Adrenal gland (tissue), 12 donors: Measurements from ENCODE around the gene CCL2. TPM values are rescaled to one million over a fixed set of nuclear protein-coding genes. Genes with fewer than 3 reads are reported as not detected.
A peak's percentile ranks its signal among the peaks of the same experiment; 100 is the strongest.

Experiments used
- DNase-seq, 7 donors: peaks; one replicate each; pipeline ENCODE4 v3.0.0-alpha.2; 2019 to 2020
- H3K27ac ChIP-seq, 5 donors: fragments of 200-600 bp; sonication (generic) in 4 of 5; 1 replicate in 3 of 5; 2 replicates in 2 of 5; pipeline versions ENCODE4 v1.5.1 to v1.8.0; 2016 to 2020; ENCODE audit warnings: mild to moderate bottlenecking in 1 of 5
- H3K27me3 ChIP-seq: fragments of 200-600 bp; 2 replicates; pipeline ENCODE4 v1.8.0; 2021
- H3K36me3 ChIP-seq, 2 donors: fragments of 200-600 bp; replicated peaks in 1 of 2; 1 replicate in 1 of 2; 2 replicates in 1 of 2; pipeline versions ENCODE4 v1.5.1 to v1.8.0; 2018 to 2022
- H3K4me1 ChIP-seq, 2 donors: fragments of 200-600 bp; replicated peaks in 1 of 2; 1 replicate in 1 of 2; 2 replicates in 1 of 2; pipeline versions ENCODE4 v1.5.1 to v1.8.0; 2018 to 2021
- H3K4me3 ChIP-seq, 4 donors: fragments of 200-600 bp; sonication (generic) in 3 of 4; one replicate each; pipeline ENCODE4 v1.5.1; 2016 to 2018
- H3K9me3 ChIP-seq, 3 donors: fragments of 200-600 bp; sonication (generic) in 1 of 3; replicated peaks in 1 of 3; 1 replicate in 2 of 3; 2 replicates in 1 of 3; pipeline versions ENCODE4 v1.5.1 to v1.8.0; 2016 to 2021
- POLR2A ChIP-seq, 2 donors: fragments of 450-650 bp; IDR thresholded peaks; one replicate each; pipeline ENCODE4 v1.6.1; 2017; ENCODE audit warnings: antibody characterized with exemption in 2 of 2, mild to moderate bottlenecking in 2 of 2, moderate library complexity in 1 of 2
- WGBS, 4 donors: extraction: QIAGEN DNeasy Blood & Tissue Kit in 2 of 4; methylation state at CpG; one replicate each; pipeline versions ENCODE4 v1.1.5 to v1.1.7; 2013 to 2017; 5-methylcytosine and 5-hydroxymethylcytosine counted together
- intact Hi-C, 2 donors: fragments of 100-400 bp; cut with DNase I; formaldehyde crosslinking; loops; one replicate each; pipeline versions ENCODE4 v1.14.1 to v1.15.0; 2022 to 2023
- polyA plus RNA-seq, 3 donors: library from polyadenylated mRNA; stranded (reverse); fragments of 200-250 nt in 2 of 3; fragments of 350-450 nt in 1 of 3; fragmentation: Illumina TruSeq in 1 of 3; extraction: RNeasy Lipid Tissue Mini Kit (QIAGEN cat#74804) in 1 of 3; gene quantifications; one replicate each; pipeline ENCODE4 v1.2.3, GENCODE V29; 2013 to 2014
- total RNA-seq, 9 donors: library from RNA; depleted of rRNA in 4 of 9; stranded (reverse); fragments of >200 nt in 4 of 9; fragments of 120-200 nt in 1 of 9; fragmentation: NEBNext Ultra II Directional in 1 of 9; extraction: Animal tissue kit (Norgen Biotek cat#: 25700) in 1 of 9; gene quantifications; one replicate each; pipeline versions ENCODE4 v1.1.0 to v1.2.4, GENCODE V29; 2013 to 2023
- TF ChIP-seq, protein P1 (sequence below), 6 experiments: fragments of 450-650 bp in 4 of 6; fragments of 200-600 bp in 2 of 6; sonication (generic) in 1 of 6; IDR thresholded peaks; 1 replicate in 5 of 6; 2 replicates in 1 of 6; pipeline versions ENCODE4 v1.5.1 to v1.8.0; 2016 to 2021; ENCODE audit warnings: antibody characterized with exemption in 6 of 6, mild to moderate bottlenecking in 2 of 6, moderate library complexity in 1 of 6
- donor health status: healthy with polysubstance abuse.
- donor health status: Bipolar disorder and iron deficiency.
- donor health status: DM: yes; HTN: yes; CAD: no.
- donor health status: DM: no; HTN: no; CAD: no.
- donor health status: DM: no; HTN: no; CAD: no.
- donor health status: DM: yes; HTN: yes; CAD: no.

CCL2 gene
- total and polyA plus RNA-seq, 12 donors = 7.7 to 330 (median 76.0) TPM

DNA sequence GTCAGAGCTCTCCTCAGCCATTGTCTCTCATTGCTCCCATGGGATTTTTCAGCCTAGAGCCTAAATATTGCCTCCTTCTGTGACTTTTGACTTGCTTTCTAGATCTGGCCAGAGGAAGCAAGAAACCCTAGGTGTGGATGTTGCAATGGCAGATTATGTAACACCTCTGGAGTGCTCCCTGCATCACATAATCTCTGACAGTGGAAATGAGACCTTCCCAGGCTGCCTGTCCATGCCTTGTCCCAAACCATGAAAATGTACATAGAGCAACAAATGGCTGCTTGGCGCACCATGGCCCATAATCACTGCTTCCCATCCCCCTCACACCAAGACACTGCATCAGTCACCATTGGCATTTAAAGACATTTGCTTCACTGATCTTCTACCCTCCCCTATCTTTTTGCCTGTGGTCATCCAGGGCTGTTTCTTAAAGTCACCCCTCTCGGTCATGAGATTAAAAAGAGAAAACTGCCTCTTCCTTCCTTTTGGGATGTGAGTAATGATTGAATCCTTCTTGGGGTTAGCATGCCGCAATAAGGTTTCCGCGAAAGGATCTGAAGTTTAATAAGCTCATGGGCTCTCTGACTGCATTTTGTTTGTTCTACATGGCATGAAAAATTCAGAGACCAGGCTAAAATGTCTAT is 34.2 kb upstream of the CCL2 start:
- H3K27ac ChIP-seq = no peak overlapping the region
- no peak for TF ChIP-seq POLR2A (IDR thresholded peaks at IDR 0.05)
- TF ChIP-seq, protein P1, sequence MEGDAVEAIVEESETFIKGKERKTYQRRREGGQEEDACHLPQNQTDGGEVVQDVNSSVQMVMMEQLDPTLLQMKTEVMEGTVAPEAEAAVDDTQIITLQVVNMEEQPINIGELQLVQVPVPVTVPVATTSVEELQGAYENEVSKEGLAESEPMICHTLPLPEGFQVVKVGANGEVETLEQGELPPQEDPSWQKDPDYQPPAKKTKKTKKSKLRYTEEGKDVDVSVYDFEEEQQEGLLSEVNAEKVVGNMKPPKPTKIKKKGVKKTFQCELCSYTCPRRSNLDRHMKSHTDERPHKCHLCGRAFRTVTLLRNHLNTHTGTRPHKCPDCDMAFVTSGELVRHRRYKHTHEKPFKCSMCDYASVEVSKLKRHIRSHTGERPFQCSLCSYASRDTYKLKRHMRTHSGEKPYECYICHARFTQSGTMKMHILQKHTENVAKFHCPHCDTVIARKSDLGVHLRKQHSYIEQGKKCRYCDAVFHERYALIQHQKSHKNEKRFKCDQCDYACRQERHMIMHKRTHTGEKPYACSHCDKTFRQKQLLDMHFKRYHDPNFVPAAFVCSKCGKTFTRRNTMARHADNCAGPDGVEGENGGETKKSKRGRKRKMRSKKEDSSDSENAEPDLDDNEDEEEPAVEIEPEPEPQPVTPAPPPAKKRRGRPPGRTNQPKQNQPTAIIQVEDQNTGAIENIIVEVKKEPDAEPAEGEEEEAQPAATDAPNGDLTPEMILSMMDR (IDR thresholded peaks at IDR 0.05) = no peak
- H3K9me3 ChIP-seq = no peaks in the 10 kb centered on the region
- H3K4me3 ChIP-seq = no peak overlapping the region
- DNase-seq = peak in 1 of 7 donors; percentile 11
- H3K36me3 ChIP-seq = no peaks in the 10 kb centered on the region
- intact Hi-C loops = no loop called here
- no peaks in the 10 kb centered on the region for H3K4me1 ChIP-seq
- 75 to 86% (median 82%) methylated on average over 5 of the region's 5 CpGs for WGBS, 4 donors
- no peaks in the 10 kb centered on the region for H3K27me3 ChIP-seq

DNA sequence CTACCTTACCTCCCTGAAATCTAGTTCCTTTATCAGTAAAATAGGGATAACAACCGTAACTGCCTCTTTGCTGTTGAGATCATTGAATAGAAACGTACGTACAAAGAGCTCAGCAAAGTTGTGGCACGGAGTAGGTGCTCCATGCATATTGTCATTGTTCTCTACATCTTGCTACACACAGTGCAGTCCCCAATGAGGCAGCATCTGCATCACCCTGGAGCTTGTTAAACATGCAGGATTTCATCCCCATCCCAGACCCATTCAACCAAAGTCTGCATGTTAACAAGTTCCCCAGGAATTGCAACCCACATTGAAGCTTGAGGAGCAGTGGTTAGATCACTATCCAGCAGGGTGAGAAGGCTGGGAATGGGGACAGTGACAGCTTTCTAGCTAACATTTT is 33.7 kb upstream of the CCL2 start:
- Histone ChIP-seq H3K4me1 (no peaks in the 10 kb centered on the region), H3K27ac (no peak overlapping the region), H3K9me3 (no peaks in the 10 kb centered on the region), H3K27me3 (no peaks in the 10 kb centered on the region), H3K4me3 (no peak overlapping the region), H3K36me3 (no peaks in the 10 kb centered on the region)
- WGBS, 4 donors = 69 to 80% (median 77%) methylated on average over 4 of the region's 4 CpGs
- no peak for DNase-seq
- intact Hi-C loops = no loop called here
- TF ChIP-seq, protein P1 (IDR thresholded peaks at IDR 0.05) = no peak
- no peak for TF ChIP-seq POLR2A (IDR thresholded peaks at IDR 0.05)

DNA sequence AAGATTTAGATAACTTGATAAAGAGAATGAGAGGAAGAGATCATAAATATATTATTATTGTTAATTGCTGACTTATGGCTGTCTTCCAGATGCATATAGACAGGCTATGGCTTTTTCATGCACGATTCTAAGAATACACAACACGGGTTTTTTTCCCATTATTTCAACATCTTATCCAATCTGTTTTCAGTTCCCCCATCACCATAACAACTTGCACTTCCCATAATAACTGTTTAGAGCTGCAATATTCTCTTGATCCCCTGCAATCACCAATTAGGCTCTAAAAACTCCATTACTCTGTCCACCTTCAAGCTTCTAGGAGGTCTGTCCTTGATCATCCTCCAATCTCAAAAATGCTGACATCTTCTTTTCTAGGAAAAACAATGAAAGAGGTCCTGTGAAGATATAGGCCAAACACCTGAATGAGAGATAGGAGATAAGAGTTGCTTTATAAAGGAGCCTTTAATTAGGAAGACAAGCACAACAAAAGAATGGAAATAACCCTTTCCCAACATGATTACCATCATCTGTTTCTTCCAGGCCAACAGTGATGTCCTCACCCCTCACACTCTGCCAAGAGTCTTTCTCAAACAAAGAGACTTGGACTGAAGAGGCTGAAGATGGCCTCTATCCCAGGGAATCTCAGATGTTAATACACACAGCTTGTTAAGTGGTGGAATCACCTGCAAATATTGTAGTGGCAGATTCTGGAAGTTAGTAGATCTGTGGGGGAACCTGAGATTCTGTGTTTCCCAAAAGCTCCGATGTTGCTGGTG is 32.2 kb upstream of the CCL2 start:
- intact Hi-C loops = no loop called here
- 63 to 79% (median 70%) methylated on average over 2 to 3 of the region's 3 CpGs for WGBS, 4 donors

DNA sequence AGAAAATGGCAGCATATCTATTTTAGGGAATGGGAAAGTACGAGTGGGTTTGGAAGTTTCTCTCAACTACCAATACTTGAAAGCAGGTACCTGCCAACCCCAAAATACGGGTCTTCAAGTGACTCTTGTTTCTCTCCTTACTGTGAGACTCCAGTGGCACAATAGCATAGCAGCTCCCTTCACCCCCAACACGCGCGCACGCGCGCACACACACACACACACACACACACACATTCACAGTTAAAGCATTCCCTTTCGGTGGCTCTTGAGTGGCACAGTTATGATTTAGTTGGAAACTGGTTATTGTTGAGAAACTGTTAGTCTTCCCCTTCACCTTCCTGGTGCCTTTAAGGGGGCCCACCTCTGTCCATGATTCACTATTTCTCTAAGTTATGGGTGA is 30.0 kb upstream of the CCL2 start:
- no peaks in the 10 kb centered on the region for H3K4me1 ChIP-seq
- H3K9me3 ChIP-seq = no peaks in the 10 kb centered on the region
- intact Hi-C loops = no loop called here
- no peaks in the 10 kb centered on the region for H3K36me3 ChIP-seq
- DNase-seq = no peak
- no peak overlapping the region for H3K4me3 ChIP-seq
- 78 to 88% (median 80%) methylated on average over 9 of the region's 9 CpGs for WGBS, 4 donors
- no peaks in the 10 kb centered on the region for H3K27me3 ChIP-seq
- H3K27ac ChIP-seq = no peak overlapping the region
- no peak for TF ChIP-seq POLR2A (IDR thresholded peaks at IDR 0.05)
- TF ChIP-seq, protein P1 (IDR thresholded peaks at IDR 0.05) = no peak

More for the DNA sequence above, 32.2 kb upstream of the CCL2 start:
- Histone ChIP-seq H3K27ac (no peak overlapping the region), H3K4me3 (no peak overlapping the region), H3K36me3 (no peaks in the 10 kb centered on the region), H3K4me1 (no peaks in the 10 kb centered on the region), H3K9me3 (no peaks in the 10 kb centered on the region), H3K27me3 (no peaks in the 10 kb centered on the region)
- TF ChIP-seq, protein P1 (IDR thresholded peaks at IDR 0.05) = no peak
- TF ChIP-seq POLR2A (IDR thresholded peaks at IDR 0.05) = no peak
- DNase-seq = no peak
